HG02884 (cell line): Measurements from ENCODE around the gene TMEM106C.
"Not testable (repeated sequence)": the region's sequence is repeated elsewhere in the genome, so short reads cannot be mapped to it uniquely, and the experiment has no call there.

ENCODE experiments used
- ATAC-seq: cut with Tn5 transposase; IDR thresholded peaks from one replicate; pipeline ENCODE4 v1.9.1; 2021; ENCODE audit warnings: mild to moderate bottlenecking, moderate library complexity; ENCODE audit not compliant: unreplicated experiment

Gene TMEM106C

DNA sequence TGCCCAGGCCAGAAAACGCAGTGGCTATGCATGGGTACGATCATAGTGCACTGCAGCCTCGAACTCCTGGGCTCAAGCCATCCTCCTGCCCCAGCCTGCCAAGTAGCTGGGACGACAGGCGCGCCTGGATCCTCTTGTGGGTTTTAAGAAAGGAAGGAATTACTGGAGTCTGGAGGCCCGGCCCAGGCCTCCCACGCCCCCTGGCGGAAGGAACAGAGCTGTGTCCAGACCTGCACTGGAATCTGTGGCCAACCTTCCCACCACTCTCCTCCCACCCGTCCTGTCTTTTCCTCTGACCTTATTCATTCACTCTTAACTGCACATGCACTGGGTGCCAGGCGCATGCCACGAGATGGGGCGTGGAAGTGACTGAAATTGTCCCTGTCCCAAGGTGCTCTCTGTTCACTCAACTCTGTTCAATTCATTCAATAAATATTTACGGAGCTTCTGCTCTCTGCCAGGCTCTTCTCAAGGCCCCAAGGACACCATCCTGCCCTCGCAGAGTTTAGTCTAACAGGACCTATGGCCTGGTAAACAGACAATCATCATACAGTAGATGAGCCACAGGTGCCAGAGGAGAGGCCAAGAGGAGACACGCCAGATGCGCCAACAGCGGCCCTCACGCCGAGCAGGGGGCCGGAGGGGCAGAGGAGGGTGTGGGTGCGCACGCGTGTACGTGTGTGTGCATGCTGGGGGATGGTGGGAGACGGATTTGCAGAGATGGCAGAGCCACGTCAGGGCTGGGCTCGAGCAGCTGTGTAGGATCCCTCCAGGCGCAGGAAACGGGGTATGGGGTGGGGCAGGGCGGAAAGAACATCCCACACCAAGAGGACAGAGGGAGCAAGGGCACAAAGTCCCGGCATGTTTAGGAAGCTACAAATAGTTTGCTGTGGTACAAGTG is 13.7 kb upstream of the TMEM106C start:
- peak; percentile 50 for ATAC-seq

DNA sequence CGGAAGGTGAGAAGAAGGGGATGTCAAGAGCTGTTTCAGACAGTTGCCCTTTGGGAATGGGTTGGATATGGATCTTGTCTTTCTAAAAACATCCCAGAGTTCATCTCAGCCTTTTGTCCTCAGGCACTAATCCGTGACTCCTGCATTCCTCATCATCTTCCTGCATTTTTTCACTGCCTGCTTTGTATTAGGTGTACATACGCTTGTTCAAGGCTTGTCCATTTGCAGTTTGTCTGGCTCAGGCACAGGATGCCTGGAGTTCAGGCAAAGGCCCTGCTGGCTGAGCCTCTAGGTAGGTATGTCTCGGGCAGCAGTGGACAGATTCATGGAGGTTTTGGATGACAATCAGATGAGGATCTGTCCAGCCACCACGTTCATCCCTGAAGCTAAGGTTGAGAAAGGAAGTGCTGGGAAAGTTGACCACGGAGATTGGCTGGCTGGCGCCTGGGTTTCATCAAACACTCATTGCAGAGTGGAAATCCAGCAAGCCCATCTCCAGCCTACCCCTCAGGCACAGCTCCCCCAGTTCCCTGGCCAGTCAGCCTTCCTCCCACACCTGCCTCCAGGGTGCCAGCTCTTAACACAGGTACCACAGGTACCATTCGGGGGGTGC is 12.4 kb upstream of the TMEM106C start:
- no peak for ATAC-seq

DNA sequence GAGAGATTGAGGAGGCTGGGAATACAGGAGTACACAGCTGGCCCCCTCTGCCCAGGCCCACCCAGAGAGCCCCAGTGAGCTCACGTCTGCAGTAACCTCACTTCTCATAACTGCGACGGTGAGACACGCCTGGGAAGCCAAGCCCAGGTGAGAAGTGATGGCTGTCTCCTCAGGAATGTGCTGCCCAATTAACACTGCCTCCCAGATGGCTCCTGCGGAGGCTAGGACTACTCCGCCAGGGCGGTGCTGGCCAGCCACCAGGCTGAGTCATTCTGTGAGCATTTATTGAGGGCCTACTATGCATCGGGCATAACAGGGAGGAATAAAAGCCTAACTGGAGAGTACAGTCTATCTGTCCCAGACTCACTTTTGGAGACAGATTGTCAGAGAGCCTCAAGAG is 9.3 kb upstream of the TMEM106C start:
- ATAC-seq, result no peak

DNA sequence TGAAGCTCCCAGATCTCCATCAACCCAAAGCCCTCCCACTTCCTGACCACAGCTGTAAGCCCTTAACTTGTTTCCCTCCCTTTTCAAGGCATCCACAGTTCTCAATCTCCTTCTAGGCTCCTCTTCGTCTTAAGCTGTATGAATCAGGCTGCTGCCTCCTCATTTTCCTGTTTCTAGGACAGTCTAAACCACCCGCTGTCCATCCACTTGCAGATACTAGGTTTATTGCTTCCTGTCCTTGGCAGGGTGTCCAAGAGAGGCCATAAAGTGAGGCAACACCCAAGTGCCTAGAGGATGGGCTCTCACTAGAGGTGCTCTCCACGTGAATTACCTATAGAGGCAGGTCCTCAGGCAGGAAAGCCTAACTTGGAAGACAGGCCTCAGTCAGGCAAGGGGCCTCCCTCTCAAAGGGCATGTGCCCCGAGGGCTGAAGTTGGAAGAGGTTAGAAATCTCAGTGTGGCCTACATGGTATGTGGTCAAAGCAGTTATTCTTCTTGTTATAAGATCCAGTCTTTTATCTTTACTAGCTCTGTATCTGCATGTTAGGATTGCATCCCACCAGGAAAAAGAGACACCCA is 8.8 kb upstream of the TMEM106C start:
- ATAC-seq, result no peak

DNA sequence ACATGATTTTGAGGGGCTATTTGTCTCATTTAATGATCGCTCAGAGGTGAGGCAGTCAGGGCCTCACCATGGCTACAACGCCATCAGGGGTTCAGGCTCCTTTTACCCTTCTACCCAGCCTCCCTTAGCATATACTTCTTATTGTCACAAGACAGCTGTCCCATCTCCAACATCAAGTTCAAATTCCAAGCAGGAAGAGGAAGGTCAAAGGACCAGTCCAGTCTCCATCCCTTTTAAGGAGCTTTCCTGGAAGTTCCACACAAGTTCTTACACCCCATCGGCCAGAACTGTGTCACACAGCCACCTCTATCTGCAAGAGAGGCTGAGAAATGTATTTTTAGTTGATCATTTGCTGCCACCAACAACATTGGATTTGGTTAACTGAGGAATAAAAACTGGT is 8.3 kb upstream of the TMEM106C start:
- no peak for ATAC-seq

DNA sequence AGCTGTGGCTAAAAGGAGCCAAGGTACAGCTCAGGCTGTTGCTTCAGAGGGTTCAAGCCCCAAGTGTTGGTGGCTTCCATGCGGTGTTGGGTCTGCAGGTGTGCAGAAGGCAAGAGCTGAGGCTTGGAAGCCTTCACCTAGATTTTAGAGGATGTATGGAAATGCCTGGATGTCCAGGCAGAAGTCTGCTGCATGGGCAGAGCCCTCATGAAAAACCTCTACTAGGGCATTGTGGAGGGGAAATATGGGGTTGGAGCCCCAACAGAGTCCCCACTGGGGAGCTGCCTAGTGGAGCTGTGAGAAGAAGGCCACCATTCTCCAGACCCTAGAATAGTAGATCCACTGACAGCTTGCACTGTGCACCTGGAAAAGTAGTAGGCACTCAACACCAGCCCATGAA is 5.7 kb upstream of the TMEM106C start:
- ATAC-seq, result not testable (repeated sequence)

DNA sequence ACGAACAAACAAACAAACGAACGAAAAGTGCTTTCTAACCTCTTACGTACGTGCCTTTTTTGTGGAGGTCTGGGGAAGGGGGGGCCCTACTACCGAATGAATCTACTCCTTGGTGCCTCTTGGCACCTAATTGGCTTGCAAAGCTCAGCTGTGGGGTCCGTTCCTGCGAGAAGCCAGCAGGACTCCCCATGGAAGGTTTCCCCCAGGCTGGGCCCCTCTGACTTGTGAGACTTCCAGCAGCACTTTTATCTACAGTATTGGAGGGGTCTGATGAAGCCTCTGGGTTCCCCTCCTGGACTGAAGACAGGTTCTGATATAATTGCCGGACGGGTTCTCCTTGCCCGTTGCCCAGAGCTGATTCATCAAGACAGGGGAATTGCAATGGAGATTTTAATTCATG is 1.2 kb upstream of the TMEM106C start:
- ATAC-seq, result no peak

DNA sequence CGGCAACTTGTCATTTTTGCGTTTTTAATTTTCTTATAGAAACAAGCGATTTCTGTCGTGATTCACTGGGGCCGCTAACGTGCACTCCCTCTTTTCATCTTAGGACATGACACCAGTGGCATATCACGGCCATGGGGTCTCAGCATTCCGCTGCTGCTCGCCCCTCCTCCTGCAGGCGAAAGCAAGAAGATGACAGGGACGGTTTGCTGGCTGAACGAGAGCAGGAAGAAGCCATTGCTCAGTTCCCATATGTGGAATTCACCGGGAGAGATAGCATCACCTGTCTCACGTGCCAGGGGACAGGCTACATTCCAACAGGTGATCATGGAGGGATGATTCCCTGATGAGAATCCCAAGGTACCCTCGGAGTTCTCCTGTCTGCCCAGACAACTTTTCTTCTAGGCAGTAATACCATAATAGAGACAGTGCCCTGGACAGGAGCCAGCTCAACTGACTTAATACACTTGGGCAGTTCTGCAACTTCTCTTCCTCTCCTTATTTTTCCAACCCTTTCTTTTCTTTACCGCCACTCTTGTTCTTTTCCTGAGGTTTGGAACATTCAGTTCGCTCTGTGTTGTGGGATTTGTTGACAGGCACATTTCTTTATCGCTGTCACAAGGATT is 821 bp downstream of the TMEM106C start:
- ATAC-seq, result no peak

DNA sequence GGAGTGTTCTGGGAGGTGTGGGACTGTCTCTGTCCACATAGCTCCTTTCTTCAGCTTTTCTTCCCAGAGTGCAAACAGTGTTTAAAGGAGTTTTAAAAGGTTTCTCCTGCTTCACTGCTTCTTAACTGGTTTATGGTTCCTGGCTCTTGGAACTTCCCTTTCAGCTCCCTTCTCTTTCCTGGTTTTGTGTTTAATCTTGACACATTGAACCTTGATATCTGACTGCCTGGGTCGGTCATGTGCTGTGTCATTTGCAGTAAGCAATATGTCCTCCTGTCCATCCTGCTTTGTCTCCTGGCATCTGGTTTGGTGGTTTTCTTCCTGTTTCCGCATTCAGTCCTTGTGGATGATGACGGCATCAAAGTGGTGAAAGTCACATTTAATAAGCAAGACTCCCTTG is 2.2 kb downstream of the TMEM106C start:
- ATAC-seq, result no peak

DNA sequence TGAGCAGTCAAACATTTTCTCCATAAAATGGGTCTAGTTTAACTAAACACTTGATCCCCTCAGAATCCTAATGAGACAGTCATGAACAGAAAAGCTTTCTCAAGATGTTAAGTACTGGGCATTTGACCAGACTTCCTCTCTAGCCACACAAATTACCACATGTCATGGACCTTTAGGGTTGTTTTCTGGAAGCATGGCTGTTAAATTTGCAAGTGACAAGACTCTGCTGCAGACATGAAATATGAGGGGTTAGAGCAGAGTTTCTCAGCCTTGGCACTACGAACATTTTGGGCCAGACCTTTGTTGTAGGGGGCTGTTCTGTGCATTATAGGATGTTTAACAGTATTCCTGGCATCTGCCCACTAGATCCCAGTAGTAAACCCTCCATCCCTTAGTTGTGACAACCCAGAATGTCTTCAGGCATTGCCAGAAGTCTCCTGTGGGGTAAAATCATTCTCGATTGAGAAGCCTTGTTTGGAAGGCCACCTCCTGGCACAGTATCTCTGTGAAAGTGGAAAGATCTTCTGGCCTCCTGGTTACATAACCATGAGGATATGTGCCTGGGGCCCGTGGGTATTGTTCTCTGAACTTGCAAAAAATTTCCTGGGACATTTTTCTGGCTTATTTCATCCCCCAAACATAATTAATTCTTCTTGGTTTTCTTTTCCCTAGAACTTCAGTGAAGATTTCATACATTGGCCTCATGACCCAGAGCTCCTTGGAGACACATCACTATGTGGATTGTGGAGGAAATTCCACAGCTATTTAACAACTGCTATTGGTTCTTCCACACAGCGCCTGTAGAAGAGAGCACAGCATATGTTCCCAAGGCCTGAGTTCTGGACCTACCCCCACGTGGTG is 4.3 kb downstream of the TMEM106C start:
- no peak for ATAC-seq

DNA sequence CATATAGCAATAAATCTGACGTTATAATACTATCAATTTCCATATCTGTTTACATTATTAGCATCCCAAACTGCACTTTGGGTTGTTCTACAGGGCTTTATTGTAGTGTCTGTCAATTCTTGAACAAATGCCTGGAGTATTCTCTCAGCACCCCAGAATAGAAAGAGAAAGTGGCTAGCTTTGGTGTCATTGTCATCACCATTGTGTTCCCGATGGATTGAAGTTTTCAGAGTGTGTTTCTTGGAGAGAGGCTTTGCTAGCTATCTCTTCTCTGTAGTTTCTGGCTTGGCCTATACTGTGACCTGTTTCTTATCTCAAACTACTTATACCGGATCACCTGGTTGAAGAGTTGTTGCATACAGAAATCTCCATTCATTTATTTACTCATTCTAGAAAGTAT is 6.4 kb downstream of the TMEM106C start:
- ATAC-seq, result no peak

DNA sequence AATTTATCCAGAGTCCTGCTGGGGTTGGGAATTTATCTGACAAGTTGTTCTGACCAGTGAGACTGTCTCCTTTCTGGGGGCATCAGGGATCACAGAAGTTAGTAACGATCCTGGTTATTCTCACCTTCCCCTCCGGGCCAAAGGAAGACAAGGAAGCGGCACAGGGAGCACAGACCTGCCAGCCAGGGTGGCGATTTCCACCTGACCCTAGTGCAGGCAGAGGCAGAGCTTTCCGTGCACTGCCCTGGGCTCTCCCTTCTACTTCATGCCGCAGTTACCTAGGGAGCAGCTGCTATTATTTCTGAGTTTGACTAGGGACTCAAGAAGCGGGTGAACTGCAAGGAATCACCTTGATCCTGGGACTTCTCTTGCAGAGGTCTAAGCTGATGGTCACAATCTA is 7.4 kb downstream of the TMEM106C start:
- ATAC-seq, result no peak

DNA sequence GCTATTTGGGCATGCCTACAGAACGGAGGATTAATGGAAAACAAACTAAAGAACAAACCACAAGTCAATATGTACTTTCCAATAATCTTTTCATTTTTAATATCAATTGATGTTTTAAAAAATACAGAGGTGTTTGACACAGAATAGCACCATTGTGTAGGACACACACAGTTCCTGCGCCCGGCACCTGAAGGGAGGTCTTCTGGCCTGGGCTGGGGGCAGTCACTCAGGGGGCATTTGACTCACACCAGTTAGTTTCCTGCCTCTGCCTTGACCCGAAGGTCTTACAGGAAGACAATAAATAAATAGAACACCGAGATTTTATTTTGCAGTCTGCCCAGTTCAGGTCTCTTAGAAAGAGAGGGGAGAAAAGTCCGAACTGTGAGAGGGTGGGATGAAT is 9.5 kb downstream of the TMEM106C start:
- ATAC-seq, result no peak

DNA sequence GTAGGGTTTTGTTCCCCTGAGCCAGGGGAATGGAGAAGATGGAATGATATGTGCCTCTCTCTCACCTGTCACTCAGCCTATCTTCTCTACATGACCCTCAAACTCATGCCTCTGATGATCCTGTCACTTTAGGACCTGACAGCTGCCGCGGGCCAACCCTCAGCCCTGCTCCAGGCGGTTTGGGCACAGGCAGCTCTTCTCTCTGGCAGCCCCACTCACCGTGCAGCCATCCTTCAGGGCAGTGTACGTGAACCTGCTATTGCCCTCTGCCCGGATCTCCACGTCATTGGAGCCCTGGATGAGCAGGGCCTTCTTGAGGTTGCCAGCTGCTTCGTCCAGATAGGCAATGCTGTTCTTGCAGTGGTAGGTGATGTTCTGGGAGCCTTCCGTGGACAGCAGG is 10.5 kb downstream of the TMEM106C start:
- ATAC-seq, result no peak

DNA sequence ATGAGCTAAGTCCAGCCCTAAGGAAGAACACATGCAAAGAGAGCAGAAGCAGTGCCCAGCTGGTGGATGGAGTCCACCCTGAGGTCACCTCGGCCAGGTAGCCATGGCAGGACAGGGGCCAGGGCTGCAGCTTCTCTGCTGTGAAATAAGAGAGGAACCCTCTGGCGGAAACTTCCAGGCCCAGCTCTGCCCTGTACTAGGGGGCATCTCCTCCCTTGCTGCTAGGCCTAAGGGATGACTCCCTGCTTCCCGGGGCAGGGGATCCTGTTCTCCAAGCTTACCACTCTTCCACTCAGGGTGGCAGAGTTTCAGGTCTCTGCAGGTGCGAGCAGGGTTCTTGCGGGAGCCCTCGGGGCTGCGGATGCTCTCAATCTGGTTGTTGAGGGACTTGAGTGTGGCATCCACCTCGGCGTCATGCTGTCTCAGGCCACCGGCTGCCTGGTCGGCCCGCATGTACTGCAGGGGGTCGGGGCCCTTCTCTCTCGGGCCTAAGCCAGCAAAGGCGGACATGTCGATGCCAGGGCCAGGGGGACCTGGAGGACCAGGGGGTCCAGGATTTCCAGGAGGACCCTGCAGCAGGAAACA is 11.7 kb downstream of the TMEM106C start:
- ATAC-seq, result no peak

DNA sequence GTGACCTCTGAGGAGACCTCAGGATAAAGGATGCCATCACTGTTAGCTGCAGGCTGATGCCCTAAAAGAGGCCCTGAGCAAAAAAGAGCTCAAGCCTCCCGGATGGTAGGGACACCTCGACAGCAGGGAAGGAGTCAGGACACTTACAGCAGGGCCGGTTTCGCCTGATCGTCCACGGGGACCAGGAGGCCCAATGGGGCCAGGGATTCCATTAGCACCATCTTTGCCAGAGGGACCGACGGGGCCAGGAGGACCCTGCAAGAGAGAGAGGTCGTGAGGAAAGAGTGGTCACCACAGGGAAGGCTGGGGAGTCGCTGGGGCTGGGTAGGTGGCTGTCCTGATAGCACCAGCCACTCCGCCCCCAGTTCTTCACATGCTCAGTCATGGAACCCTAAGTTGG is 12.4 kb downstream of the TMEM106C start:
- ATAC-seq, result no peak

DNA sequence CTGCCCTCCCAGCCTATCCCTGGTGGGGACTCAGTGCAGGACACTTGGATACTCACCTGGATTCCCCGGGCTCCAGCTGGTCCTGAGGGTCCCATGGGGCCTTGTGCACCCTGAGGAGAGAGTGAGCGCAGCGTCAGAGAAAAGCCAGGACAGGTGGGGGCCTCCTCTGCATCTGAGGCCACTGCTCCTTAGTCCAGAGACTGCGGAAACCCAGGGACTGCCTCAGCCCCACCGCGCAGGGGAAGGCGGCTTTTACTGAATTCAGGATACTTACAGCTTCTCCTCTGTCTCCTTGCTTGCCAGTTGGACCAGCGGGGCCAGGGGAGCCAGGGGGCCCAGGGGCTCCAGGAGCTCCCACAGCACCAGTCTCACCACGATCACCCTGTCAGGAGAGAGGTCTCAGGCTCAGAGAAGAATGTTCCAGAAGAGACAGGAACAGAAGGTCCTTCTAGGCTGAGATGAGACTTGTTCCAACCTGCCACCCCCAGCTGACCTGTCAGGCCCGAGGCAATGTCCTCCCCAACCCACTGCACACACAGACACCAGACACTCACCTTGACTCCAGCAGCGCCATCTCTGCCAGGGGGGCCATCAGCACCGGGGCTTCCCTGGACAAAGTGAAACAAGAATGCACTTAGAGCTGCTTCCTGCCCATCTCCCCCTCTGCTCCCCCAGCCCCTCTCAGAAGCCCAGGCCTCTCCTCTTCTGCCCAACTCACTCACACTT is 13.8 kb downstream of the TMEM106C start:
- ATAC-seq, result no peak

DNA sequence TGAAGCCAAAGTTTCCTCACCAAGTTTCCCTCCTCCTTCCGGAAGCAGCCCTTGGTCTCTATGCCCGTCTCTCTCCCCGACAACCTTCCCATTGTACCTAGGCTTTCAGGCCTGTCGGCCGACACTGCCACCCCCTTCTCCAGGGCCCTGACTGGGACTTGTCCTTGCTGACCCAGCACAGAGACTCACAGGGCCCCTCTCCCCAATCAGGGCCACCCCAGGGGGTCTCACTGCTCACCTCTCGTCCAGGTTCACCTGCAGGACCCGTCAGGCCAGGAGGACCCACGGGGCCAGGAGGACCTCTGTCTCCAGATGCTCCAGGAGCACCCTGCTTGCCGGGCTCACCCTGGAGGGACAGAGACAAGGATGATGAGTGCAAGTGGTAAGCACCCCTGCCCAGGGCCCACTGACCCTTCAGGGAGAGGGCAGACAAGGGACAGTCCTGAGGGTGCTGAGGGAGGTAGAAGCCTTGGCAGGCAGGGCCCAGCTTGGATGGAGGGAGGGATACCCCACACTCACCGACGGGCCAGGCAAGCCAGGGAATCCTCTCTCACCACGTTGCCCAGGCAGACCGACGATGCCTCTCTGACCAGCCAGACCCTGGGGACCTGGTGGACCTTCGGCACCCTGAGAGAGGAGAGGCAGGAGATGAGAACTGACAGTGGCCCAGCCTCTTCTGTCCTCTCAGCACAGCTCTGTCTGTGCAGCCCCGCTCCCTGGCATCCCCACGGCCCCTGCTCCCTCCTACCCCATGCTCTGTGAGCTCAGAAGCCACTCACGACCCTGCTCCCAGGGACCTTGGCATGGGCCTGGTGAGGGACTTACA is 14.6 kb downstream of the TMEM106C start:
- ATAC-seq, result no peak

DNA sequence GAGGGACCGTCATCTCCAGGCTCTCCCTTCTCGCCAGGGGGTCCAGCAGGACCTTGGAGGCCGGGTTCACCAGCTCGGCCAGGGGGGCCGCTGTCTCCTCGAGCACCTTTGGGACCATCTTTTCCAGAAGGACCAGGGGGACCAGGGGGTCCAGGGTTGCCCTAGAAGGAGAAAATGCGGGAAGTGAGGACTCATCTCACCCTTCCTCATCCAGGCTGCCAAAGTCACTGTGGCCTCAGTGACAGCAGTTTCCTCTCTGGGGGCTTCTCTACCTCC is 15.1 kb downstream of the TMEM106C start:
- ATAC-seq, result no peak
